ENCODE data around the gene CYP39A1. TPM values are rescaled to one million over a fixed set of nuclear protein-coding genes. Genes with fewer than 3 reads are reported as not detected.

Gene CYP39A1
- total RNA-seq, 2 experiments from 2014 or later = not detected

- Mint-ChIP-seq H3K27ac (no peak overlapping the region), H3K4me1 (ENCODE audit: low read depth) (peaks cover 2% of the 10 kb centered on the region), H3K27me3 (peaks cover 15% of the 10 kb centered on the region), H3K9me3 (no peaks in the 10 kb centered on the region), H3K4me3 (no peak overlapping the region), H3K36me3 (ENCODE audit: low read depth) (no peaks in the 10 kb centered on the region)
- ChIA-PET CTCF (interaction anchor here (0.8 kb wide), 1 partner anchor 515 kb away, joined by 3 read pairs; no protein-coding TSS in a partner anchor), POLR2A (no interaction called here)
- no peak for ATAC-seq
- intact Hi-C loops (cut with micrococcal nuclease) = no loop called here
- no peak for DNase-seq
- TF ChIP-seq CTCF (IDR thresholded peaks at IDR 0.05) = no peak
These were observed 47.4 kb downstream of the CYP39A1 start for GRCh38 chr6:46605091-46605797.

GRCh38 chr6:46598215-46598614 lies 54.4 kb downstream of the CYP39A1 start:
- Mint-ChIP-seq H3K4me1 (ENCODE audit: low read depth) (no peaks in the 10 kb centered on the region), H3K4me3 (no peak overlapping the region), H3K36me3 (ENCODE audit: low read depth) (no peaks in the 10 kb centered on the region), H3K27me3 (peaks cover 19% of the 10 kb centered on the region), H3K9me3 (peaks cover 2% of the 10 kb centered on the region), H3K27ac (no peak overlapping the region)
- ATAC-seq (no peak), DNase-seq (no peak)
- intact Hi-C loops (cut with micrococcal nuclease) = no loop called here
- ChIA-PET CTCF (no interaction called here), POLR2A (no interaction called here)
- no peak for TF ChIP-seq CTCF (IDR thresholded peaks at IDR 0.05)

- no peak for TF ChIP-seq CTCF (IDR thresholded peaks at IDR 0.05)
- ChIA-PET POLR2A (no interaction called here), CTCF (no interaction called here)
- Mint-ChIP-seq H3K36me3 (ENCODE audit: low read depth) (no peaks in the 10 kb centered on the region), H3K4me1 (ENCODE audit: low read depth) (no peaks in the 10 kb centered on the region), H3K27ac (no peak overlapping the region), H3K9me3 (peaks cover 2% of the 10 kb centered on the region), H3K4me3 (no peak overlapping the region), H3K27me3 (peaks cover 21% of the 10 kb centered on the region)
- no peak for ATAC-seq
- intact Hi-C loops (cut with micrococcal nuclease) = no loop called here
- no peak for DNase-seq
These were observed 59.9 kb downstream of the CYP39A1 start for GRCh38 chr6:46592740-46593139.

- no peak overlapping the region for H3K4me3 Mint-ChIP-seq
- no peaks in the 10 kb centered on the region for H3K4me1 Mint-ChIP-seq (ENCODE audit: low read depth)
- no peak for TF ChIP-seq CTCF (IDR thresholded peaks at IDR 0.05)
- CTCF ChIA-PET = no interaction called here
- no peak overlapping the region for H3K27ac Mint-ChIP-seq
- intact Hi-C loops (cut with micrococcal nuclease) = no loop called here
- POLR2A ChIA-PET = no interaction called here
- peaks cover 2% of the 10 kb centered on the region for H3K9me3 Mint-ChIP-seq
- peaks cover 18% of the 10 kb centered on the region for H3K27me3 Mint-ChIP-seq
- DNase-seq = no peak
- no peak for ATAC-seq
- H3K36me3 Mint-ChIP-seq (ENCODE audit: low read depth) = no peaks in the 10 kb centered on the region
These were observed 60.6 kb downstream of the CYP39A1 start for GRCh38 chr6:46592046-46592445.

- ATAC-seq = no peak
These were observed 61.9 kb downstream of the CYP39A1 start for GRCh38 chr6:46590765-46591164.

More at GRCh38 chr6:46590765-46591164, 61.9 kb downstream of the CYP39A1 start:
- no peak for DNase-seq
- Mint-ChIP-seq H3K36me3 (ENCODE audit: low read depth) (no peaks in the 10 kb centered on the region), H3K4me3 (no peak overlapping the region), H3K9me3 (peaks cover 2% of the 10 kb centered on the region), H3K4me1 (ENCODE audit: low read depth) (no peaks in the 10 kb centered on the region), H3K27me3 (peaks cover 21% of the 10 kb centered on the region), H3K27ac (no peak overlapping the region)
- CTCF ChIA-PET = no interaction called here
- TF ChIP-seq CTCF (IDR thresholded peaks at IDR 0.05) = no peak
- POLR2A ChIA-PET = no interaction called here
- intact Hi-C loops (cut with micrococcal nuclease) = no loop called here
